SK-N-SH (cell line): ENCODE measurements around the gene SESN1.

Experiments used
- POLR2AphosphoS5 ChIP-seq: IDR thresholded peaks from 2 replicates; pipeline ENCODE4 v1.6.1; 2012; ENCODE audit warnings: low read depth, low read length
- TAF1 ChIP-seq: IDR thresholded peaks from 2 replicates; pipeline ENCODE4 v1.6.1; 2012; ENCODE audit warnings: low read depth, mild to moderate bottlenecking, low read length, moderate library complexity, borderline replicate concordance
- YY1 ChIP-seq: IDR thresholded peaks from 2 replicates; pipeline ENCODE4 v1.4.0; 2012; ENCODE audit warnings: low read depth, mild to moderate bottlenecking
- TF ChIP-seq, protein P1 (sequence below): fragments of 200-600 bp; sonication (generic); IDR thresholded peaks from 2 replicates; pipeline ENCODE4 v1.6.1; 2017; ENCODE audit warnings: antibody characterized with exemption, mild to moderate bottlenecking, moderate library complexity
- TF ChIP-seq, protein P2 (sequence below): IDR thresholded peaks from 2 replicates; pipeline ENCODE4 v1.4.0; 2012; ENCODE audit warnings: low read depth, borderline replicate concordance

- TF ChIP-seq, protein P1, sequence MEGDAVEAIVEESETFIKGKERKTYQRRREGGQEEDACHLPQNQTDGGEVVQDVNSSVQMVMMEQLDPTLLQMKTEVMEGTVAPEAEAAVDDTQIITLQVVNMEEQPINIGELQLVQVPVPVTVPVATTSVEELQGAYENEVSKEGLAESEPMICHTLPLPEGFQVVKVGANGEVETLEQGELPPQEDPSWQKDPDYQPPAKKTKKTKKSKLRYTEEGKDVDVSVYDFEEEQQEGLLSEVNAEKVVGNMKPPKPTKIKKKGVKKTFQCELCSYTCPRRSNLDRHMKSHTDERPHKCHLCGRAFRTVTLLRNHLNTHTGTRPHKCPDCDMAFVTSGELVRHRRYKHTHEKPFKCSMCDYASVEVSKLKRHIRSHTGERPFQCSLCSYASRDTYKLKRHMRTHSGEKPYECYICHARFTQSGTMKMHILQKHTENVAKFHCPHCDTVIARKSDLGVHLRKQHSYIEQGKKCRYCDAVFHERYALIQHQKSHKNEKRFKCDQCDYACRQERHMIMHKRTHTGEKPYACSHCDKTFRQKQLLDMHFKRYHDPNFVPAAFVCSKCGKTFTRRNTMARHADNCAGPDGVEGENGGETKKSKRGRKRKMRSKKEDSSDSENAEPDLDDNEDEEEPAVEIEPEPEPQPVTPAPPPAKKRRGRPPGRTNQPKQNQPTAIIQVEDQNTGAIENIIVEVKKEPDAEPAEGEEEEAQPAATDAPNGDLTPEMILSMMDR = no peak
- TF ChIP-seq TAF1 (no peak), POLR2AphosphoS5 (no peak), YY1 (no peak)
- TF ChIP-seq, protein P2, sequence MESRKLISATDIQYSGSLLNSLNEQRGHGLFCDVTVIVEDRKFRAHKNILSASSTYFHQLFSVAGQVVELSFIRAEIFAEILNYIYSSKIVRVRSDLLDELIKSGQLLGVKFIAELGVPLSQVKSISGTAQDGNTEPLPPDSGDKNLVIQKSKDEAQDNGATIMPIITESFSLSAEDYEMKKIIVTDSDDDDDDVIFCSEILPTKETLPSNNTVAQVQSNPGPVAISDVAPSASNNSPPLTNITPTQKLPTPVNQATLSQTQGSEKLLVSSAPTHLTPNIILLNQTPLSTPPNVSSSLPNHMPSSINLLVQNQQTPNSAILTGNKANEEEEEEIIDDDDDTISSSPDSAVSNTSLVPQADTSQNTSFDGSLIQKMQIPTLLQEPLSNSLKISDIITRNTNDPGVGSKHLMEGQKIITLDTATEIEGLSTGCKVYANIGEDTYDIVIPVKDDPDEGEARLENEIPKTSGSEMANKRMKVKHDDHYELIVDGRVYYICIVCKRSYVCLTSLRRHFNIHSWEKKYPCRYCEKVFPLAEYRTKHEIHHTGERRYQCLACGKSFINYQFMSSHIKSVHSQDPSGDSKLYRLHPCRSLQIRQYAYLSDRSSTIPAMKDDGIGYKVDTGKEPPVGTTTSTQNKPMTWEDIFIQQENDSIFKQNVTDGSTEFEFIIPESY = no peak
These were observed 29.6 kb upstream of the SESN1 start for GRCh38 chr6:109124219-109124618.
